A549 (cell line): ENCODE data around the gene DENND2D. TPM values are rescaled to one million over a fixed set of nuclear protein-coding genes. Genes with fewer than 3 reads are reported as not detected.

Experiments
- ATAC-seq, 2 experiments: fragments of 200-7000 bp in 1 of 2; fragments of >200 bp in 1 of 2; cut with Nextera tagmentation in 1 of 2; cut with Tn5 transposase in 1 of 2; 3 replicates each; pipeline versions ENCODE4 v1.8.0 to v1.9.1; 2018 to 2020; ENCODE audit warnings: mild to moderate bottlenecking in 1 of 2, moderate library complexity in 1 of 2
- CTCF ChIA-PET: fragments of 300-600 bp; sonication (Branson Sonifier 250); formaldehyde crosslinking; extraction: SDS; loops from one replicate; lab custom pipeline; 2021; ENCODE audit warnings: antibody characterized with exemption, inconsistent platforms; lab: Yijun Ruan, JAX
- POLR2A ChIA-PET: fragments of 350-600 bp; formaldehyde crosslinking; extraction: SDS; loops from one replicate; lab custom pipeline; 2021; ENCODE audit warnings: antibody characterized with exemption, inconsistent platforms; lab: Yijun Ruan, JAX
- DNase-seq, 2 experiments: peaks; one replicate each; pipeline versions ENCODE4 v3.0.0 to v3.0.0-alpha.2; 2011 to 2016; ENCODE audit warnings: low read depth in 1 of 2, low spot score in 1 of 2
- FAIRE-seq: peaks from 2 replicates; lab custom pipeline; 2011; peaks lifted over from hg19 to GRCh38; lab: Jason Lieb, UNC
- H3K27ac ChIP-seq, 2 experiments: fragments of >200 bp; sonication (Bioruptor Twin); formaldehyde crosslinking; 3 replicates each; pipeline ENCODE4 v1.5.1; 2016 to 2017
- H3K4me1 ChIP-seq: fragments of >200 bp; sonication (Bioruptor Twin); formaldehyde crosslinking; 3 replicates; pipeline ENCODE4 v1.6.1; 2016
- H3K4me2 ChIP-seq: fragments of >200 bp; sonication (Bioruptor Twin); formaldehyde crosslinking; 3 replicates; pipeline ENCODE4 v1.6.1; 2016
- H3K4me3 ChIP-seq: fragments of >200 bp; sonication (Bioruptor Twin); formaldehyde crosslinking; 3 replicates; pipeline ENCODE4 v1.5.1; 2016
- H3K9me3 ChIP-seq: fragments of >200 bp; sonication (Bioruptor Twin); formaldehyde crosslinking; 3 replicates; pipeline ENCODE4 v1.6.1; 2016
- CHD2 ChIP-seq: fragments of 150-350 bp; IDR thresholded peaks from 2 replicates; pipeline ENCODE4 v1.6.1; 2014; ENCODE audit warnings: low read length; ENCODE audit not compliant: partially characterized antibody
- CHD4 ChIP-seq: fragments of 200-600 bp; sonication (generic); IDR thresholded peaks from 2 replicates; pipeline ENCODE4 v1.6.1; 2016; ENCODE audit warnings: antibody characterized with exemption, mild to moderate bottlenecking, borderline replicate concordance
- CTCF ChIP-seq: fragments of >200 bp; sonication (Bioruptor Twin); formaldehyde crosslinking; IDR thresholded peaks from 3 replicates; pipeline ENCODE4 v1.5.1; 2016
- EP300 ChIP-seq, 2 experiments: fragments of >200 bp; sonication (Bioruptor Twin); formaldehyde crosslinking; IDR thresholded peaks; 2 replicates in 1 of 2; 3 replicates in 1 of 2; pipeline ENCODE4 v1.6.1; 2016 to 2017
- ESRRA ChIP-seq: fragments of 150-350 bp; IDR thresholded peaks from 2 replicates; pipeline ENCODE4 v1.6.1; 2014; ENCODE audit warnings: mild to moderate bottlenecking, low read length, borderline replicate concordance
- FOSB ChIP-seq: fragments of 250-450 bp; sonication (Bioruptor Pico); IDR thresholded peaks from 2 replicates; pipeline ENCODE4 v1.5.0; 2020; ENCODE audit warnings: mild to moderate bottlenecking, moderate library complexity
- HMGXB4 ChIP-seq: fragments of 250-450 bp; sonication (Bioruptor Pico); IDR thresholded peaks from 2 replicates; pipeline ENCODE4 v1.5.0; 2021; ENCODE audit warnings: mild to moderate bottlenecking, moderate library complexity, borderline replicate concordance
- JUN ChIP-seq, 2 experiments: fragments of >200 bp; sonication (Bioruptor Twin); formaldehyde crosslinking; IDR thresholded peaks; 2 replicates in 1 of 2; 3 replicates in 1 of 2; pipeline ENCODE4 v1.6.1; 2016 to 2017
- JUNB ChIP-seq: fragments of >200 bp; sonication (Bioruptor Twin); formaldehyde crosslinking; IDR thresholded peaks from 2 replicates; pipeline ENCODE4 v1.6.1; 2016
- MAX ChIP-seq: IDR thresholded peaks from 2 replicates; pipeline ENCODE4 v1.6.1; 2012
- NFE2L2 ChIP-seq: fragments of 150-350 bp; conservative IDR thresholded peaks from 2 replicates; pipeline ENCODE4 v1.6.1; 2014; ENCODE audit warnings: low read length
- NPAS2 ChIP-seq: fragments of 250-450 bp; sonication (Bioruptor Pico); IDR thresholded peaks from 2 replicates; pipeline ENCODE4 v1.8.0; 2022; ENCODE audit warnings: mild to moderate bottlenecking, moderate library complexity, borderline replicate concordance
- NR3C1 ChIP-seq: fragments of >200 bp; sonication (Bioruptor Twin); formaldehyde crosslinking; IDR thresholded peaks from 3 replicates; pipeline ENCODE4 v1.6.1; 2017
- PBX3 ChIP-seq: IDR thresholded peaks from 2 replicates; pipeline ENCODE4 v1.6.1; 2012
- POLR2AphosphoS2 ChIP-seq: conservative IDR thresholded peaks from 2 replicates; pipeline ENCODE4 v1.6.1; 2012; ENCODE audit warnings: low read length, improper control_type of control experiment, inconsistent platforms
- RAD21 ChIP-seq, 2 experiments: fragments of >200 bp in 1 of 2; sonication (Bioruptor Twin) in 1 of 2; formaldehyde crosslinking in 1 of 2; IDR thresholded peaks in 1 of 2; conservative IDR thresholded peaks in 1 of 2; 2 replicates in 1 of 2; 3 replicates in 1 of 2; pipeline ENCODE4 v1.6.1; 2012 to 2018; ENCODE audit warnings: inconsistent platforms in 1 of 2
- TFCP2L1 ChIP-seq: fragments of 250-450 bp; sonication (Bioruptor Pico); IDR thresholded peaks from 2 replicates; pipeline ENCODE4 v1.5.0; 2021; ENCODE audit warnings: mild to moderate bottlenecking
- ZC3H11A ChIP-seq: fragments of 450-650 bp; IDR thresholded peaks from 2 replicates; pipeline ENCODE4 v1.6.1; 2014; ENCODE audit warnings: antibody characterized with exemption, mild to moderate bottlenecking
- ZNF302 ChIP-seq: fragments of 250-450 bp; sonication (Bioruptor Pico); IDR thresholded peaks from 2 replicates; pipeline ENCODE4 v1.9.0; 2021; ENCODE audit warnings: inconsistent platforms, mild to moderate bottlenecking, moderate library complexity
- WGBS: methylation state at CpG from one replicate; pipeline ENCODE4 v1.1.6; 2017; ENCODE audit errors: missing lambda C conversion rate; 5-methylcytosine and 5-hydroxymethylcytosine counted together
- polyA plus RNA-seq, 4 experiments: library from polyadenylated mRNA; depleted of rRNA in 3 of 4; stranded (reverse); fragments of >200 nt; fragmentation: RNase III in 1 of 4; extraction: RNeasy Plus Mini Kit Qiagen cat#74134 plus additional on column Dnase treatment in 1 of 4; gene quantifications; 2 replicates in 3 of 4; 3 replicates in 1 of 4; pipeline ENCODE4 v1.2.3, GENCODE V29; 2011 to 2017

Gene DENND2D
- polyA plus RNA-seq, 2 of the 4 experiments (the other 2 are of a cell fraction) = 1.7 to 3.4 TPM

GRCh38 chr1:111225717-111226400, 25.4 kb upstream of the DENND2D start:
- ATAC-seq (no peak), FAIRE-seq (no peak)
- Histone ChIP-seq H3K4me1 (peaks cover 19% of the 10 kb centered on the region), H3K4me2 (no peak overlapping the region), H3K9me3 (no peaks in the 10 kb centered on the region)
- CTCF ChIA-PET = interaction anchor here (13.8 kb wide), 1 partner anchor 172 kb away, joined by 174 read pairs; no protein-coding TSS in a partner anchor
- WGBS = 69% methylated on average over 6 of the region's 6 CpGs
- TF ChIP-seq NPAS2 (no peak), POLR2AphosphoS2 (no peak), CTCF (no peak), PBX3 (no peak), NR3C1 (no peak), JUNB (no peak), ZC3H11A (no peak), CHD4 (no peak), NFE2L2 (no peak)
- TF ChIP-seq, all 56 proteins: peak for 0
- no peak overlapping the region for H3K4me3 ChIP-seq
- H3K27ac ChIP-seq = no peak overlapping the region
- POLR2A ChIA-PET = no interaction called here
- DNase-seq = no peak

GRCh38 chr1:111225091-111225490, 24.6 kb upstream of the DENND2D start:
- FAIRE-seq (no peak), DNase-seq (no peak), ATAC-seq (no peak)
- H3K4me1 ChIP-seq = peaks cover 19% of the 10 kb centered on the region
- ChIA-PET CTCF (interaction anchor here (13.8 kb wide), 1 partner anchor 173 kb away, joined by 174 read pairs; no protein-coding TSS in a partner anchor), POLR2A (no interaction called here)
- no peak overlapping the region for H3K27ac ChIP-seq
- H3K4me2 ChIP-seq = no peak overlapping the region
- H3K4me3 ChIP-seq = no peak overlapping the region
- H3K9me3 ChIP-seq = no peaks in the 10 kb centered on the region
- TF ChIP-seq NPAS2 (no peak), ESRRA (no peak), EP300 (IDR thresholded peaks at IDR 0.05) (no peak), RAD21 (conservative IDR thresholded peaks at IDR 0.05 in 1 of 2, IDR thresholded peaks at IDR 0.05 in 1 of 2) (no peak), HMGXB4 (CRISPR knock-in tag) (no peak), JUN (IDR thresholded peaks at IDR 0.05) (no peak), ZNF302 (CRISPR knock-in tag) (no peak), FOSB (no peak), MAX (no peak), CHD2 (no peak), TFCP2L1 (CRISPR knock-in tag) (no peak)
